ENCODE data around the gene TMEM101.

DNA sequence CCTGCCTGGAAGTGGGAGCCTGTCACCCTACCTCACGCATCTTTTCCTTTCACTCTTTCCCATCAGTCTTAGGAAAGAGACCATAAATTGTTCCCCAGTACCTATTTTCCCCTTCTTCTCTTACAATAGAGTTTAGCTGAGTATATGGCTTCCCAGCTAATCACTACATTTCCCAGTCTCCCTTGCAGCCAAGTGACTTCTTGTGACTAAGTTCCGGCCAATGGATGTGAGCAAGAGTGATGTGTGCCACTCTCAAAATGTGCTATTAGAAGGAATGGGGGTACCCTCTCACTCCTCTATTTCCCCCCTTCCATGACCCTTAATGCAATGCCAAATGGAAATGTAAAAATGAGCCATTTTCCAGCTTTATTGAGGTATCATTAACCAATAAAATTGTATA is 52.8 kb downstream of the TMEM101 start:
- TF ChIP-seq FOXM1 (IDR thresholded peaks at IDR 0.05; ENCODE audit: low read depth) (no peak), CTCF (IDR thresholded peaks at IDR 0.05) (no peak), SMC3 (IDR thresholded peaks at IDR 0.05; ENCODE audit: low read depth, low read length) (no peak), RAD21 (IDR thresholded peaks at IDR 0.05; ENCODE audit: low read length) (no peak), RCOR1 (IDR thresholded peaks at IDR 0.05; ENCODE audit: low read length) (no peak), TAF1 (IDR thresholded peaks at IDR 0.05; ENCODE audit: borderline replicate concordance, low read depth, low read length) (no peak), YY1 (IDR thresholded peaks at IDR 0.05; ENCODE audit: low read depth) (no peak), SIN3A (IDR thresholded peaks at IDR 0.05; ENCODE audit: borderline replicate concordance, low read depth, low read length) (no peak), POLR2AphosphoS5 (IDR thresholded peaks at IDR 0.05; ENCODE audit: low read depth, low read length) (no peak)
- TF ChIP-seq, protein P1, sequence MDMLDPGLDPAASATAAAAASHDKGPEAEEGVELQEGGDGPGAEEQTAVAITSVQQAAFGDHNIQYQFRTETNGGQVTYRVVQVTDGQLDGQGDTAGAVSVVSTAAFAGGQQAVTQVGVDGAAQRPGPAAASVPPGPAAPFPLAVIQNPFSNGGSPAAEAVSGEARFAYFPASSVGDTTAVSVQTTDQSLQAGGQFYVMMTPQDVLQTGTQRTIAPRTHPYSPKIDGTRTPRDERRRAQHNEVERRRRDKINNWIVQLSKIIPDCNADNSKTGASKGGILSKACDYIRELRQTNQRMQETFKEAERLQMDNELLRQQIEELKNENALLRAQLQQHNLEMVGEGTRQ (IDR thresholded peaks at IDR 0.05; ENCODE audit: borderline replicate concordance, low read depth, low read length), result no peak
- TF ChIP-seq, protein P2, sequence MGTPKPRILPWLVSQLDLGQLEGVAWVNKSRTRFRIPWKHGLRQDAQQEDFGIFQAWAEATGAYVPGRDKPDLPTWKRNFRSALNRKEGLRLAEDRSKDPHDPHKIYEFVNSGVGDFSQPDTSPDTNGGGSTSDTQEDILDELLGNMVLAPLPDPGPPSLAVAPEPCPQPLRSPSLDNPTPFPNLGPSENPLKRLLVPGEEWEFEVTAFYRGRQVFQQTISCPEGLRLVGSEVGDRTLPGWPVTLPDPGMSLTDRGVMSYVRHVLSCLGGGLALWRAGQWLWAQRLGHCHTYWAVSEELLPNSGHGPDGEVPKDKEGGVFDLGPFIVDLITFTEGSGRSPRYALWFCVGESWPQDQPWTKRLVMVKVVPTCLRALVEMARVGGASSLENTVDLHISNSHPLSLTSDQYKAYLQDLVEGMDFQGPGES (IDR thresholded peaks at IDR 0.05; ENCODE audit: low read depth, low read length), result no peak

Measured in SK-N-SH (cell line).